ENCODE results near the gene SBNO1. TPM values are rescaled to one million over a fixed set of nuclear protein-coding genes. Genes with fewer than 3 reads are reported as not detected.
"Not testable (repeated sequence)": the region's sequence is repeated elsewhere in the genome, so short reads cannot be mapped to it uniquely, and the experiment has no call there.

The SBNO1 gene
- total RNA-seq, 4 donors from 2014 or later = 26.7 to 31.8 (median 29.9) TPM

GRCh38 chr12:123329799-123330198 is 34.8 kb downstream of the SBNO1 start:
- no peaks in the 10 kb centered on the region for H3K27me3 ChIP-seq
- H3K36me3 ChIP-seq = peaks cover 71 to 99% (median 89%) of the 10 kb centered on the region in 4 donors
- TF ChIP-seq EP300 (IDR thresholded peaks at IDR 0.05) (no peak), CTCF (IDR thresholded peaks at IDR 0.05) (no peak)
- H3K27ac ChIP-seq (replicated peaks in 1 of 4) = no peak overlapping the region
- no peak overlapping the region for H3K4me3 ChIP-seq
- no peaks in the 10 kb centered on the region for H3K4me1 ChIP-seq
- intact Hi-C loops (cut with DNase I) = no loop called here
- no peak for DNase-seq (ENCODE audit: extremely low spot score)
- WGBS = 100% methylated on average over 1 of the region's 1 CpG
- H3K9me3 ChIP-seq = no peaks in the 10 kb centered on the region

DNA sequence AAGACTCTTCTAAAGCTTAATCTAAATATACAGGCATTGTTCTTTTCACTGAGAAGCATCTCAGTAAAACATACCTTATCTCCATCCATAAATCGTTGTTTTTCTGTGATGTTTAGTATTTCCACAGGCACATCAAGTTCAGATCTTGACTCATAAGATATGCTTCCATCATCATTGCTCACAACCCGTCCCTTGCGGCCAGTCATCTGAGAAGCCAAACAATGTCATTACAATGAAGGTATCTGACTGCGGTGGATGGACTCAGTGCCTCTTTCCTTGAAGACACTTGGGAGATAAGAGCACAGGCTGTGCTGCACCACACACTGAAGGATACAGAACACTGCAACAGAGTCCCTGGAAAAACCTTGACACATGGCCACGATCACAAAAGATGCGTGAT is 44.8 kb downstream of the SBNO1 start:
- intact Hi-C loops (cut with DNase I) = no loop called here
- H3K27me3 ChIP-seq = no peaks in the 10 kb centered on the region
- no peaks in the 10 kb centered on the region for H3K9me3 ChIP-seq
- H3K36me3 ChIP-seq = peaks cover 91 to 100% (median 99%) of the 10 kb centered on the region in 4 donors
- no peaks in the 10 kb centered on the region for H3K4me1 ChIP-seq
- DNase-seq (ENCODE audit: extremely low spot score) = no peak
- no peak overlapping the region for H3K4me3 ChIP-seq
- no peak overlapping the region for H3K27ac ChIP-seq (replicated peaks in 1 of 4)
- no peak for TF ChIP-seq POLR2A (IDR thresholded peaks at IDR 0.05; ENCODE audit: low read depth)
- TF ChIP-seq POLR2AphosphoS5 (IDR thresholded peaks at IDR 0.05) = no peak
- no peak for TF ChIP-seq CTCF (IDR thresholded peaks at IDR 0.05)
- no peak for TF ChIP-seq EP300 (IDR thresholded peaks at IDR 0.05)
- 91% methylated on average over 6 of the region's 6 CpGs for WGBS

- no peak for DNase-seq (ENCODE audit: extremely low spot score)
- Histone ChIP-seq H3K4me1 (no peaks in the 10 kb centered on the region), H3K27me3 (no peaks in the 10 kb centered on the region), H3K9me3 (no peaks in the 10 kb centered on the region), H3K36me3 (peaks cover 91 to 100% (median 99%) of the 10 kb centered on the region in 4 donors), H3K27ac (replicated peaks in 1 of 4) (no peak overlapping the region), H3K4me3 (no peak overlapping the region)
- intact Hi-C loops (cut with DNase I) = no loop called here
- WGBS = 83% methylated on average over 3 of the region's 3 CpGs
- no peak for TF ChIP-seq POLR2AphosphoS5 (IDR thresholded peaks at IDR 0.05)
- no peak for TF ChIP-seq EP300 (IDR thresholded peaks at IDR 0.05)
- TF ChIP-seq CTCF (IDR thresholded peaks at IDR 0.05) = no peak
- TF ChIP-seq POLR2A (IDR thresholded peaks at IDR 0.05; ENCODE audit: low read depth) = no peak
These were observed 45.4 kb downstream of the SBNO1 start for GRCh38 chr12:123319273-123319672.

GRCh38 chr12:123313046-123313445 is 51.6 kb downstream of the SBNO1 start:
- WGBS = 80% methylated on average over 4 of the region's 4 CpGs
- intact Hi-C loops (cut with DNase I); H3K4me3 ChIP-seq; H3K4me1 ChIP-seq; H3K27ac ChIP-seq (replicated peaks in 1 of 4); H3K27me3 ChIP-seq; H3K9me3 ChIP-seq; DNase-seq (ENCODE audit: extremely low spot score): not testable (repeated sequence)
- H3K36me3 ChIP-seq = peaks cover 83 to 100% (median 99%) of the 10 kb centered on the region in 4 donors

GRCh38 chr12:123306200-123306599 is 58.4 kb downstream of the SBNO1 start:
- Histone ChIP-seq H3K27ac (replicated peaks in 1 of 4) (no peak overlapping the region), H3K4me1 (no peaks in the 10 kb centered on the region), H3K27me3 (no peaks in the 10 kb centered on the region), H3K9me3 (no peaks in the 10 kb centered on the region), H3K4me3 (no peak overlapping the region), H3K36me3 (peaks cover 74 to 99% (median 96%) of the 10 kb centered on the region in 4 donors)
- intact Hi-C loops (cut with DNase I) = no loop called here
- TF ChIP-seq POLR2A (IDR thresholded peaks at IDR 0.05; ENCODE audit: low read depth) (no peak), POLR2AphosphoS5 (IDR thresholded peaks at IDR 0.05) (no peak), CTCF (IDR thresholded peaks at IDR 0.05) (no peak), EP300 (IDR thresholded peaks at IDR 0.05) (no peak)
- DNase-seq (ENCODE audit: extremely low spot score) = no peak
- 89% methylated on average over 3 of the region's 3 CpGs for WGBS
